Measurements from ENCODE around the gene METTL9.

Gene METTL9

GRCh38 chr16:21703156-21703555, 103.8 kb downstream of the METTL9 start:
- no peaks in the 10 kb centered on the region for H3K36me3 ChIP-seq (ENCODE audit: low read depth)
- TF ChIP-seq CTCF (IDR thresholded peaks at IDR 0.05; ENCODE audit: poor library complexity, severe bottlenecking), result no peak
- no peaks in the 10 kb centered on the region for H3K9me3 ChIP-seq (ENCODE audit: severe bottlenecking)
- H3K27me3 ChIP-seq (ENCODE audit: insufficient read depth, poor library complexity, severe bottlenecking), result no peaks in the 10 kb centered on the region
- H3K4me1 ChIP-seq (ENCODE audit: insufficient read depth, poor library complexity, severe bottlenecking), result no peaks in the 10 kb centered on the region
- no peak overlapping the region for H3K27ac ChIP-seq (ENCODE audit: poor library complexity, severe bottlenecking)
- no peak for ATAC-seq (ENCODE audit: low read depth)
- DNase-seq (ENCODE audit: low spot score), result no peak
- no peak overlapping the region for H3K4me3 ChIP-seq (ENCODE audit: severe bottlenecking)

DNA sequence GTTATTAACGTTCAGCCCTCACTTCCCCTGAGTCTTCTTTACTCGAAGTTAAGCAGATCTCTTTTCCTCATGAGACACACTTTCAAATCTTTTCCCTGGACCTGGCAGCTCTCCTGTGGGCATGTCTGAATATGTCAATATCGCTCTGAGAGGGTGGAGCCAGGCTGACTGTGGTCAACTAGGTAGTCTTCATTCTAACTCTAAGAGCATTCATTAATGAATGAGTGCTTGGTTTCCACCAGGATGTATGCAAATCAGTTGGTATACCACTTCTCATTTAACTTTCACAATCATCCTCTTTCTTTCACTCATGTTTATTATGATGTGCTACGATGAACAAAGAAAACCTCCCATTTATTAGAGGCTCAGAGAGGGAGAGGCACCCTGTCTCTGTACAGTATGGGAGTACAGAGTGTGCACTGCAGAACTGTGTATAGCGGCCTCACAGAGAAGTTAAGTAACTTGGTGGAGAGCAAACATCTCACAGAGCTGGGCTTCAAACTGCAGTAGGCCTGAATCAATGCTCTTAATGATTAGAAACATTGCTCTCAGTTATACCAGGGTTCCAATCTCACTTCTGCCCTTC, 104.3 kb downstream of the METTL9 start:
- Histone ChIP-seq H3K27me3 (ENCODE audit: insufficient read depth, poor library complexity, severe bottlenecking) (no peaks in the 10 kb centered on the region), H3K36me3 (ENCODE audit: low read depth) (no peaks in the 10 kb centered on the region), H3K27ac (ENCODE audit: poor library complexity, severe bottlenecking) (no peak overlapping the region), H3K4me1 (ENCODE audit: insufficient read depth, poor library complexity, severe bottlenecking) (no peaks in the 10 kb centered on the region), H3K9me3 (ENCODE audit: severe bottlenecking) (no peaks in the 10 kb centered on the region), H3K4me3 (ENCODE audit: severe bottlenecking) (no peak overlapping the region)
- TF ChIP-seq CTCF (IDR thresholded peaks at IDR 0.05; ENCODE audit: poor library complexity, severe bottlenecking), result no peak
- no peak for DNase-seq (ENCODE audit: low spot score)
- peak; percentile 56; the same call in 2 of the 3 replicates for ATAC-seq (ENCODE audit: low read depth)

DNA sequence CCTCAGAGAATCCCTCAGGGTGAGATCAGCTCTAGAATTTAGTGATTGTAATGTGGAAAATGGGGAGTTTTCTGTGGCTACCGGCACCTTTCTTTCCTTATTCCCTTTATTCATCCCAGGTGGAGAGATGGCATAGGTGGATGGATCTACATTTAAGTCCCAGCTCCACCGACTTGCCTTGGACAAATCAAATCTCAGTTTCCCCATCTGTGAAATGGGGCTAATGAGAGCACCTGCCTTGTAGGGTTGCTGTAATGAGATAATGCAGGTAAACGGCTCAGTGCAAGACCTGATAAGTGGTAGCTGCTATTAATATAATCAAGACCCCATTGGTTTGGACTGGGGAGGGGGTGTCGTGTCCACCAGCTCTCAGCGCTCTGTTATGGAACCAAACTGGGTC, 104.9 kb downstream of the METTL9 start:
- H3K27ac ChIP-seq (ENCODE audit: poor library complexity, severe bottlenecking), result no peak overlapping the region
- no peaks in the 10 kb centered on the region for H3K9me3 ChIP-seq (ENCODE audit: severe bottlenecking)
- ATAC-seq (ENCODE audit: low read depth) (no peak), DNase-seq (ENCODE audit: low spot score) (no peak)
- no peak for TF ChIP-seq CTCF (IDR thresholded peaks at IDR 0.05; ENCODE audit: poor library complexity, severe bottlenecking)
- H3K4me3 ChIP-seq (ENCODE audit: severe bottlenecking), result no peak overlapping the region
- H3K27me3 ChIP-seq (ENCODE audit: insufficient read depth, poor library complexity, severe bottlenecking), result no peaks in the 10 kb centered on the region
- no peaks in the 10 kb centered on the region for H3K36me3 ChIP-seq (ENCODE audit: low read depth)
- no peaks in the 10 kb centered on the region for H3K4me1 ChIP-seq (ENCODE audit: insufficient read depth, poor library complexity, severe bottlenecking)

GRCh38 chr16:21704733-21705132, 105.4 kb downstream of the METTL9 start:
- H3K9me3 ChIP-seq (ENCODE audit: severe bottlenecking), result no peaks in the 10 kb centered on the region
- no peaks in the 10 kb centered on the region for H3K36me3 ChIP-seq (ENCODE audit: low read depth)
- no peak overlapping the region for H3K4me3 ChIP-seq (ENCODE audit: severe bottlenecking)
- H3K27ac ChIP-seq (ENCODE audit: poor library complexity, severe bottlenecking), result no peak overlapping the region
- TF ChIP-seq CTCF (IDR thresholded peaks at IDR 0.05; ENCODE audit: poor library complexity, severe bottlenecking), result no peak
- H3K27me3 ChIP-seq (ENCODE audit: insufficient read depth, poor library complexity, severe bottlenecking), result no peaks in the 10 kb centered on the region
- H3K4me1 ChIP-seq (ENCODE audit: insufficient read depth, poor library complexity, severe bottlenecking), result no peaks in the 10 kb centered on the region
- DNase-seq (ENCODE audit: low spot score) (no peak), ATAC-seq (ENCODE audit: low read depth) (no peak)

Data from RWPE2 (cell line).